DMS114 treated with DMSO at 0.1 percent for 48 hours (cell line): ENCODE data around the gene U2SURP.

Experiments used
- DNase-seq: peaks from one replicate; lab custom pipeline; 2025; ENCODE audit not compliant: unreplicated experiment; lab: John Stamatoyannopoulos, UW

U2SURP gene

DNA sequence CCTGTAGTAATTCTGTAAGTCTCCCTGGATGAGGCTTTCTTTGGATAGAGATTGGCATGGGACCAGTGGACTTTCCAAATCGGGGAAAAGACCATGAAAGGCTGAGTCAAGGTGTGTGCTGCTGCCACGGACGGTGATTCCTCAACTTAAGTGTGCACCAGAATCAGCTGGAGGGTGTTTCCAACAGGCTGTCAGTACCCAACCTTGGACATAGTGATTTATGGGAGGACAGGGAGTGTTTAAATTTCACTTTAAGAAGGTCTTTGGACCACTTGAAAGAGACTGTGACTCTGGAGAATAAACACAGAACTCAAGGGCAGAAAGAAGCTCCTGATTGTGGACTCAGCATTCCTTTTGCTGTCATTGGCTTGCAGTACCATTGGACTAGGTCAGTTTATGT lies 97.8 kb downstream of the U2SURP start:
- no peak for DNase-seq

DNA sequence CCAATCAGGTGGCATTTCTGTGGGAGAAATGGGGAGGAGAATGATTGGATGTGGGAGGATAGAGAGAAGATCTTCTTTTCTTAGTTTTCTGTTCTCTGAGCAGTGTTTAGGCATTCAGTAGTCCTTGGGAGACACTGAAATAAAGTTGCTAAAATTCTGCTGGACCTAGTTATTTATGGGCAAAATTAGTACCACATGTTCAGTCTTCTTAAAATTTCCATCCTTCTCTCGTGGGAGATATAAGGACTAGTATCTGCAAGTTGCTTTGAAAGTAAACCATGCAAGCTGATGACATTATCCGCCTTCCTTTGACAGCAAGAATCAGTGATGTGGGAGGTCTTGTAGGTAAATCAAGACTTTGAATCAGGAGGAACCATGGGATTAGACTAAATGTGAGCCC lies 98.3 kb downstream of the U2SURP start:
- DNase-seq: no peak

DNA sequence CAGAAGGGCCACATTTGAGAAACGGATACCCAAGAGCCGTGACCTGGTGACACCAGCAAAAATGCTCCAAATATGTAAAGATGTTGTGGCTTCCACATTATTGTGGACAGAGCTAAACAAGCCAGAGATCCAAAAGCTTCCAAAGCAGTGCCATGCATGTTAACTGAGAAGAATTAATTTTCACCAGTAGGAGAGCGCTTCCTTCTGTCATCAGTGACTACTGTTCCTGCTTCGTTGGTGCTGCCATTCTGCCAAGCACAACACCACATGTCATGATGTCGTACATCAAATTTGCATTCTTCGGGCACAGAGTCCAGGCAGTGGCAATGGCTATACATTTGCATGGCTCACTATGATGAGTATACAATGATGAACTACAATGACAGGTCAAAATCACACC lies 99.1 kb downstream of the U2SURP start:
- DNase-seq: no peak

DNA sequence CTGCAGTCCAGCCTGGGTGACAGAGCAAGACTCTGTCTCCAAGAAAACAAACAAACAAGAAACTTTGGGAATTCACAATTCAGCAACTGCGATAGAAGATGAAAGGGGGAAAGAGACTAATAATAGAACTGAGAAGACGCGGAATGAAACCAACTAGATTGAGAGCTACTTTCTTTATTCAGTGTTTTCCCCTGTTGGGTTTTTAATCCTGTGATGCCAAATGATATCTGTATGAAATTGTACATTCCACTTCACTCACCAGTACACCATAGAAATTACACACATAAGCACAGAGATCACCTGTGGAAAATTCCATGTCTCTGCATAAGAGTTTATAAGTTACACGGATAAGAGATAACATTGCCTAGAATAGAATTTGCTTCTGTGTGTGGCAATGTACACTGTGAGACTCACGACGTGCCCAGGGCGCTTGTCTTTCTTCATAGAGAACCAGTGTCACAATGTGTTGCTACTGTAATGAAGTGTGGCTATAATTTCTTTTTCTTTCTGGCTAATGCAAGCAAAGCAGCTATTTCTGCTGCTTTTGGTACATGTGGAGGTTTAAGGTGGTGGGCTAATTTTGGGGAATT lies 100.5 kb downstream of the U2SURP start:
- DNase-seq: no peak

DNA sequence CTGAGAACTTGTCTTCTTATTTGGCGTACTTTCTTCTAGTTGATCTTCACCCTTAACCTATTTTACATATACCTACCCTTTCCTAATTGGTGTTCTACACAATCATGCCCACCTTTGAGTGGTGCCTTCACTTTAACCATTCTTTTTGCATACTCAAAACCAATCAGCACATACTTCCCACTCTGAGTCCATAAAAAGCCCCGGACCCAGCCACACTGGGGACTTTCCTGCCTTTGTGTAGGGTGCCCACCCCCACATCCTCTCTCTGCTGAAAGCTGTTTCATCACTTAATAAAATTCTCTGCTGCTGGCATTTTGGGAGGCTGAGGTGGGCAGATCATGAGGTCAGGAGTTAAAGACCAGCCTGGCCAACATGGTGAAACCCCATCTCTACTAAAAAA lies 102.3 kb downstream of the U2SURP start:
- no peak for DNase-seq

DNA sequence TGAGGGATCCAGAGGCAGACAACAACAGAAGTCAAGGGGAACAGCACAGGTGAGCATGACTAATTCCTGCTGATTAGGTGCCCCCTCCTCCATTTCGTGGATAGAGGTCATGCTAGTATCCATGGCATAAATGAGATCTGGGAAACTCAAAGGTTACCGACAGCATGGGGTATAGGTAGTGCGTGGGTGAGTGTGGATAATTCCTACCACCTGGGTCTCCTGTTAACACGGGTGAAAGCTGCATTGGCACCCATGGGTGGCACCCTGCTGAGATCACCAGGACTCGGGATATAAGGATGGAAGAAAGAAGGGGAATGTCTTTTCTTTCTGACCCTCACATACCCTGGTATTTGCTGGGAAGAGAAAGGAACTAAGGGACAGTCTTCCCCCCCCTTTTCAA lies 103.8 kb downstream of the U2SURP start:
- no peak for DNase-seq

DNA sequence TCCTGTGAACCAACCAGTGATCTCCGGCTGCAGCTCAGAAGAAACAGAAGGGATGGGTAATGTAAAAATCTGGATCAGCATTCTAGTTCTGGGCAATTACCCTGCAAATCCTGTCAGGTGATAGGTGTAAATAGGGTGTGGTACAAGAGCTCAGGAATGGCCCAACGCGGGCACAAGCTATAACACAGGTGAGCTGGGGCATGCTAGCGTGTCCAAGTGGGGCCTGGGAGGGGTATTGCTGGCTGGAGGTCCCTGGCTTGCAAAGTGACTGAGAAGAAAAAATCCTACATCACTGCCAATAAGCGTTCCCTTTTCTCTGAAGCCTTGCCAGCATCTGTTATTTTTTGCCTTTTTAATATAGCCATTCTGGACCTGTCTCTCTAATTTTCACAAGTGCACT lies 108.5 kb downstream of the U2SURP start:
- DNase-seq: no peak
